ENCODE results near the gene SEC63.
"Not testable (repeated sequence)": the region's sequence is repeated elsewhere in the genome, so short reads cannot be mapped to it uniquely, and the experiment has no call there.

Gene SEC63

DNA sequence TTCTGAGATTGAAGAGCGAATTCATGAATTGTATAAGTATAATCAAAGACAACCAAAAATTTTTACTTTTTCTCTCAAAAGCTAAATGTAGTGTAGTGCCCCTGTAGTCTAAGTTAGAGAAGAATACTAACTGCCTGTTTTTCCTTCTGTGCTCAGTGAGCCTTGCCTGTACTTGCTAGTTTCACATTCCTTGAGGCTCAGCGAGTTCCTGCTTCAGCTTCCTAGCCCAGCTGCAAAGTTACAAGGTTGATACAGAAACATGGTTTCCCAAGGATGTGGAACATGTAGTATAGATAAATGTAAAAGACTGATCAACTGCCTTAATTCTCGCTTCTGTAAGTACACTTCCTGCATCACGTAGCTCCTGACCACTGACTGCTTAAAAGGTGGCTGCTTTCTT is 33.1 kb upstream of the SEC63 start:
- Histone ChIP-seq H3K9me3 (ENCODE audit: control insufficient read depth in 1 of 2, low read length in 2 of 2) (no peaks in the 10 kb centered on the region), H3K9ac (ENCODE audit: low read depth in 1 of 2, low read length in 2 of 2) (no peak overlapping the region), H3K4me3 (ENCODE audit: low read depth in 1 of 2, low read length in 2 of 2) (no peak overlapping the region), H3K36me3 (ENCODE audit: control insufficient read depth in 1 of 2, insufficient read depth in 2 of 2, low read length in 2 of 2) (no peaks in the 10 kb centered on the region), H3K27ac (ENCODE audit: low read depth, low read length) (no peak overlapping the region), H3K4me1 (ENCODE audit: control insufficient read depth in 1 of 2, insufficient read depth in 2 of 2, low read length in 2 of 2) (no peaks in the 10 kb centered on the region), H3K27me3 (ENCODE audit: control insufficient read depth in 1 of 2, insufficient read depth in 2 of 2, low read length in 2 of 2) (no peaks in the 10 kb centered on the region)

DNA sequence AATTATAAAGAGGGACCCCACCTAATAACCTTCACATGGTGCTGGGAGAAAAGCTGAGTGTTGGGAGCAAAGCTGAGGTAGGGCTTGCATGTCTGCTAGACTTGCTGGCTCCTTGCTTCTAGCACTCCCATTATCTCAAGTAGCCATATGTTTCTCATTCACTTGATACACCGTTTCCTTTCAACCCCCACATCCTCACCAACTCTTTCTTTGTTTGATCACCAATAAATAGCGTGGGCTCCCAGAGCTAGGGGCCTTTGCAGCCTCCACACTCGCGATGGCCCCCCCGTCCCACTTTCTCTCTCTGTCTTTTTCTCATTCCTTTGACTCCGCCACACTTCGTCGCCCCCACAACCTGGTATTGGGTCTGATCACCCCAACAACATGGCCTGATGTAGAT is 32.6 kb upstream of the SEC63 start:
- not testable (repeated sequence) for H3K4me3 ChIP-seq (ENCODE audit: low read depth in 1 of 2, low read length in 2 of 2); H3K4me1 ChIP-seq (ENCODE audit: control insufficient read depth in 1 of 2, insufficient read depth in 2 of 2, low read length in 2 of 2)

DNA sequence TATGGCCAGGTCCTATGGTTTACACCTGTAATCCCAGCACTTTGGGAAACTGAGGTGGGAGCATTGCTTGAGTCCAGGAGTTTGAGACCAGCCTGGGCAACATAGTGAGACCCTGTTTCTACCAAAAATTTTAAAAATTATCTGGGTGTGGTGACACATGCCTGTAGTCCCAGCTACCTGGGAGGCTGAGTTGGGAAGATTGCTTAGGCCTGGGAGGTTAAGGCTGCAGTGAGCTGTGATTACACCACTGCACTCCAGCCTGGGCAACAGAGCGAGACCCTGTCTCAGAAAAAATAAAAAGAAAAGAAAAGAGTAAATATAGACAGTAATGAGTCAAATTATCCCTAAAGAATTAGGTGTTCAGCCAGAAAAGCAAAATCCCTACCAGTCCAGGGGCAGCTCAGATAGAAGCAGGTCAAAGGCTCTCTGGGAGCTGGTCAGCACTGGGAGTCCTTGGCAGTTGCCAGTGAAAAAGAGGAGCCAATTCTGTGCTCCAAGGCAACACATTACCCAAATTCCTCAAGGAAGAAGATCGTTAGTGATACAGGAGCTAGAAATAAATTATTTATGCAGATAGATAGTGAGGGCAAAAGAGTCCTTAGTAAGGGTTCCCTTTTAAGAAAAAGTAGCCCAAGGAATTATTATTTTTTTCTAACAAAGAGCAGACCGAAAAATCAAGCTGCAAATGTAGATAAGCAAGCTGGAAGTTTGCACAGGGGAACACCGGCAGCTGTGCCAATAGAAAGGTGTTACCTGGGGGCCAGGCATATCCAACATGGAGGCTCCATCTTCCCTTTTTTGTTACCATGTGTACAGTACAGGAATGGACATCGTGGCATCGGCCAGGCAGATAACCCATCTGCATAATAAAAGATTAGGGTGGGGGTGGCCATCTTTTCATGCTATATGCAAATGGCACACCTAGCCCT is 31.4 kb upstream of the SEC63 start:
- Histone ChIP-seq H3K4me3 (ENCODE audit: low read depth in 1 of 2, low read length in 2 of 2) (no peak overlapping the region), H3K36me3 (ENCODE audit: control insufficient read depth in 1 of 2, insufficient read depth in 2 of 2, low read length in 2 of 2) (no peaks in the 10 kb centered on the region), H3K27me3 (ENCODE audit: control insufficient read depth in 1 of 2, insufficient read depth in 2 of 2, low read length in 2 of 2) (no peaks in the 10 kb centered on the region), H3K27ac (ENCODE audit: low read depth, low read length) (no peak overlapping the region), H3K4me1 (ENCODE audit: control insufficient read depth in 1 of 2, insufficient read depth in 2 of 2, low read length in 2 of 2) (no peaks in the 10 kb centered on the region), H3K9ac (ENCODE audit: low read depth in 1 of 2, low read length in 2 of 2) (no peak overlapping the region), H3K9me3 (ENCODE audit: control insufficient read depth in 1 of 2, low read length in 2 of 2) (no peaks in the 10 kb centered on the region)

More for the DNA sequence above, 32.6 kb upstream of the SEC63 start:
- H3K27ac ChIP-seq (ENCODE audit: low read depth, low read length); H3K27me3 ChIP-seq (ENCODE audit: control insufficient read depth in 1 of 2, insufficient read depth in 2 of 2, low read length in 2 of 2); H3K9ac ChIP-seq (ENCODE audit: low read depth in 1 of 2, low read length in 2 of 2); H3K9me3 ChIP-seq (ENCODE audit: control insufficient read depth in 1 of 2, low read length in 2 of 2); H3K36me3 ChIP-seq (ENCODE audit: control insufficient read depth in 1 of 2, insufficient read depth in 2 of 2, low read length in 2 of 2): not testable (repeated sequence)

DNA sequence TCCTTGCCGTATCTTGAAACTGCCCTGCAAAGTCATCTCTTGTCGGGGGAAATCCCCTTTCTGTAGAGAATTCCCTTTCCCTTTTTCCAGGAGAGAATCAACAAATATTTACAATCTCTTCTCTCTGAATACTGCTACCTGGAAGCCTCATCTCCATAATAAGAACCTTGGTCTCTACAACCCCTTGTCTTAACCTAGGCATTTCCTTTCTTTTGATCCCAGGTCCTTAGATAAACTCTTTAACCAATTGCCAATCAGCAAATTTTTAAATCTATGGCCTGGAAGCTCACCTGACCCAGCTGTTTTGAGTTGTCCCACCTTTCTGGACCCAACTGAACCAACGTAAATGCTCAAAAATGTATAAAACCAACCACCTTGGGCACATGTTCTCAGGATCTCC is 30.6 kb upstream of the SEC63 start:
- no peaks in the 10 kb centered on the region for H3K27me3 ChIP-seq (ENCODE audit: control insufficient read depth in 1 of 2, insufficient read depth in 2 of 2, low read length in 2 of 2)
- H3K4me3 ChIP-seq (ENCODE audit: low read depth in 1 of 2, low read length in 2 of 2), result no peak overlapping the region
- no peak overlapping the region for H3K27ac ChIP-seq (ENCODE audit: low read depth, low read length)
- H3K36me3 ChIP-seq (ENCODE audit: control insufficient read depth in 1 of 2, insufficient read depth in 2 of 2, low read length in 2 of 2), result no peaks in the 10 kb centered on the region
- no peaks in the 10 kb centered on the region for H3K9me3 ChIP-seq (ENCODE audit: control insufficient read depth in 1 of 2, low read length in 2 of 2)
- no peak overlapping the region for H3K9ac ChIP-seq (ENCODE audit: low read depth in 1 of 2, low read length in 2 of 2)
- no peaks in the 10 kb centered on the region for H3K4me1 ChIP-seq (ENCODE audit: control insufficient read depth in 1 of 2, insufficient read depth in 2 of 2, low read length in 2 of 2)

DNA sequence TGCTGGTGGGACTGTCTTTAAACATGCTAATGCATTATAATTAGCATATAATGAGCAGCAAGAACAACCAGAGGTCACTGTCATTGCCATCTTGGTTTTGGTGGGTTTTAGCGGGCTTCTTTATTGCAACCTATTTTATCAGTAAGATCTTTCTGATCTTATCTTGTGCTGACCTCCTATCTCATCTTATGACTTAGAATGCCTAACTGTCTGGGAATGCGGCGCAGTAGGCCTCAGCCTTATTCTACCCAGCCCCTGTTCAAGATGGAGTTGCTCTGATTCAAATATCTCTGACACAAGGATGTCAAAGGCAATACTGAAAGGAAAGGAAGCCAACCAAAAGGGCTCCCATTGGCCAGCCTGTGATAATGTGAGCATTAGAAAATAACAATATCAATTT is 29.8 kb upstream of the SEC63 start:
- no peaks in the 10 kb centered on the region for H3K9me3 ChIP-seq (ENCODE audit: control insufficient read depth in 1 of 2, low read length in 2 of 2)
- H3K9ac ChIP-seq (ENCODE audit: low read depth in 1 of 2, low read length in 2 of 2), result no peak overlapping the region
- no peaks in the 10 kb centered on the region for H3K27me3 ChIP-seq (ENCODE audit: control insufficient read depth in 1 of 2, insufficient read depth in 2 of 2, low read length in 2 of 2)
- no peaks in the 10 kb centered on the region for H3K4me1 ChIP-seq (ENCODE audit: control insufficient read depth in 1 of 2, insufficient read depth in 2 of 2, low read length in 2 of 2)
- H3K36me3 ChIP-seq (ENCODE audit: control insufficient read depth in 1 of 2, insufficient read depth in 2 of 2, low read length in 2 of 2), result no peaks in the 10 kb centered on the region
- H3K4me3 ChIP-seq (ENCODE audit: low read depth in 1 of 2, low read length in 2 of 2), result no peak overlapping the region
- H3K27ac ChIP-seq (ENCODE audit: low read depth, low read length), result no peak overlapping the region

DNA sequence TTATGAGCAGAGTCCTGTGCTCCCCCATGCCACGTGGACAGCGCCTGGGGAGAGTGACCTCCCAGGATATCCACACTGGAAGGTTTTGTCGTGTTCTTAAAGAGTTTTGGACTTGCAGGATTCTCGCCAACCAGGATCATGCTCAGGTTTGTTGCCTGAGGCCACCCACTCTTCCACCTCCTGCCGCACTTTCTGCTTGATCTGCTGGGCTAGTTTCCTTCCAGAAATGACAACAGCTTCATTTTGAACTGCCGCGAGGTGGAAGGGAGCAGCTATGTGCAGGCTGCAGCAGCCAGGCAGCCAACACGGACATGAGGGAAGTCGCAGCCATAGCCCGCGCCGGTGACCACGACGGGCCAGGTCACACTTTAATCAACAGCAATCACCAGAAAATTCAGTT is 27.7 kb upstream of the SEC63 start:
- Histone ChIP-seq H3K4me1 (ENCODE audit: control insufficient read depth in 1 of 2, insufficient read depth in 2 of 2, low read length in 2 of 2) (no peaks in the 10 kb centered on the region), H3K9ac (ENCODE audit: low read depth in 1 of 2, low read length in 2 of 2) (no peak overlapping the region), H3K27me3 (ENCODE audit: control insufficient read depth in 1 of 2, insufficient read depth in 2 of 2, low read length in 2 of 2) (no peaks in the 10 kb centered on the region), H3K4me3 (ENCODE audit: low read depth in 1 of 2, low read length in 2 of 2) (no peak overlapping the region), H3K27ac (ENCODE audit: low read depth, low read length) (no peak overlapping the region), H3K36me3 (ENCODE audit: control insufficient read depth in 1 of 2, insufficient read depth in 2 of 2, low read length in 2 of 2) (no peaks in the 10 kb centered on the region), H3K9me3 (ENCODE audit: control insufficient read depth in 1 of 2, low read length in 2 of 2) (no peaks in the 10 kb centered on the region)

DNA sequence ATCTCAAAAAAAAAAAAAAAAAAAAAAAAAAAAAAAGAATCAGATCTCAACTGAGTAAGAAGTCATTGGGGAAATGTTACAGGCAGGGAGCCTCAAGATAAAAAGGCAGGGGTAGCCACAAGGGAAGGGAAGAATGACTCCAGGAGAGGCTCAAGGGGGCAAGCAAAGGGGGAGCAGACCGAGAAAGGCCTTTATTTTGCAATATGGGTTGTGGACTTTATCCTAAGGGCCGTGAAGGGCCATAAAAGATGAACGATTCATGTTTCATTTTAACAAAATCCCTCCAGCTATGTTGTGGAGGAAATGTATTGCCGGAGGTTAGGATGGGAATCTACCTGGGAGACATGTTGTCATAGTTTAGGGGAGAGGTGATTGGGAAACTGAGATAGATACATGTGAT is 25.8 kb upstream of the SEC63 start:
- Histone ChIP-seq H3K9ac (ENCODE audit: low read depth in 1 of 2, low read length in 2 of 2) (no peak overlapping the region), H3K4me3 (ENCODE audit: low read depth in 1 of 2, low read length in 2 of 2) (no peak overlapping the region), H3K36me3 (ENCODE audit: control insufficient read depth in 1 of 2, insufficient read depth in 2 of 2, low read length in 2 of 2) (no peaks in the 10 kb centered on the region), H3K27me3 (ENCODE audit: control insufficient read depth in 1 of 2, insufficient read depth in 2 of 2, low read length in 2 of 2) (no peaks in the 10 kb centered on the region), H3K9me3 (ENCODE audit: control insufficient read depth in 1 of 2, low read length in 2 of 2) (no peaks in the 10 kb centered on the region), H3K27ac (ENCODE audit: low read depth, low read length) (no peak overlapping the region), H3K4me1 (ENCODE audit: control insufficient read depth in 1 of 2, insufficient read depth in 2 of 2, low read length in 2 of 2) (no peaks in the 10 kb centered on the region)

DNA sequence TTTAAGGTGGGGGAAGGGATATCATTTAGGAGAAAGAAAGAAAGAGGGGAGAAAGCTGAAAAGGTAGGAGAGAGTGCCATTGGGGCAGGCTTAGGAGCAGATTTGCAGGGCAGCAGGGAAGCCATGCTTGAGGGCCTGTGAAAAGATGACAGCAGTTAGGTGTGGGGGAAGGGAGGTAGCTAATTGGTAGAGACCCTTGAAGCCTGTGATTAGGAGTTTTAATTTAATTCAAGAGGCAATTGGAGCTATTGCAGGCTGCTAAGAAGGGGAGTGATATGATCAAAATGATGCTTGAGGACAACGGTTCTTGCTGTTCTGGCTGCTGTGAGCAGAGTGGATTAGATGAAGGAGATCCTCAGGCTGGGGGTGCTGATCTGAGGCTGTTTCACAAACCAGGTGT is 24.5 kb upstream of the SEC63 start:
- Histone ChIP-seq H3K4me1 (ENCODE audit: control insufficient read depth in 1 of 2, insufficient read depth in 2 of 2, low read length in 2 of 2) (no peaks in the 10 kb centered on the region), H3K27ac (ENCODE audit: low read depth, low read length) (no peak overlapping the region), H3K9ac (ENCODE audit: low read depth in 1 of 2, low read length in 2 of 2) (no peak overlapping the region), H3K9me3 (ENCODE audit: control insufficient read depth in 1 of 2, low read length in 2 of 2) (no peaks in the 10 kb centered on the region), H3K36me3 (ENCODE audit: control insufficient read depth in 1 of 2, insufficient read depth in 2 of 2, low read length in 2 of 2) (no peaks in the 10 kb centered on the region), H3K27me3 (ENCODE audit: control insufficient read depth in 1 of 2, insufficient read depth in 2 of 2, low read length in 2 of 2) (no peaks in the 10 kb centered on the region), H3K4me3 (ENCODE audit: low read depth in 1 of 2, low read length in 2 of 2) (no peak overlapping the region)

DNA sequence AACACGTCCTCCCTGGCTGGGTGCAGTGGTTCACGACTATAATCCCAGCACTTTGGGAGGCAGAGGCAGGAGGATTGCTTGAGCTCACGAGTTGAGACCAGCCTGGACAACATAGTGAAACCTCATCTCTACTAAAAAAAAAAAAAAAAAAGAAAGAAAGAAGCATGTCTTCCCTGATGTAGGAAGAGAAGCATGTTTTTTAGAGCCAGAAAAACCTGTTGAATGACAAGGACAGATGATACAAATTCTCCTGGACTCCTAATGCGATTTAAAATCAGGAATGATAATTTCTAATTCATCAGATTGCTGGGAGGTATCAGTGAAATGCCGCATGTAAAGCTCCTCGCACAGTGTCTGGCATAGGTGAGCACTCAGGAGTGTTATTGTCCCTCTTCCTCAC is 23.7 kb upstream of the SEC63 start:
- no peaks in the 10 kb centered on the region for H3K36me3 ChIP-seq (ENCODE audit: control insufficient read depth in 1 of 2, insufficient read depth in 2 of 2, low read length in 2 of 2)
- no peaks in the 10 kb centered on the region for H3K27me3 ChIP-seq (ENCODE audit: control insufficient read depth in 1 of 2, insufficient read depth in 2 of 2, low read length in 2 of 2)
- no peaks in the 10 kb centered on the region for H3K4me1 ChIP-seq (ENCODE audit: control insufficient read depth in 1 of 2, insufficient read depth in 2 of 2, low read length in 2 of 2)
- no peaks in the 10 kb centered on the region for H3K9me3 ChIP-seq (ENCODE audit: control insufficient read depth in 1 of 2, low read length in 2 of 2)
- H3K4me3 ChIP-seq (ENCODE audit: low read depth in 1 of 2, low read length in 2 of 2), result no peak overlapping the region
- H3K27ac ChIP-seq (ENCODE audit: low read depth, low read length), result no peak overlapping the region
- no peak overlapping the region for H3K9ac ChIP-seq (ENCODE audit: low read depth in 1 of 2, low read length in 2 of 2)

DNA sequence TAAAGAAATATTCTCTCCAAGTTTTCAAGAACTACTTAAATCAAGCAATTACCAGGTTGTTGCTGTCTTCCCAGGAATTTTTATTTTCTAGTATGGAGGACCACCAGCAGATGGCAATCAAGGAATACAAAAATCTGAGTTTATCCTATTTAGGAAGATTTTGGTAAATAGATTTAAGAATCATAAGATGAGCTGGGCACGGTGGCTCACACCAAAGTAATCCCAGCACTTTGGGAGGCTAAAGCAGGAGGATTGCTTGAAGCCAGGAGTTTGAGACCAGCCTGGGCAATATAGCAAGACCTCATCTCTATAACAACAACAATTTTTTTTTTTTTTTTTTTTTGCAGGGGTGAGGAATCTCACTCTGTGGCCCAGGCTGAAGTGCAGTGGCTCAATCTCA is 19.3 kb upstream of the SEC63 start:
- Histone ChIP-seq H3K36me3 (ENCODE audit: control insufficient read depth in 1 of 2, insufficient read depth in 2 of 2, low read length in 2 of 2) (no peaks in the 10 kb centered on the region), H3K9me3 (ENCODE audit: control insufficient read depth in 1 of 2, low read length in 2 of 2) (no peaks in the 10 kb centered on the region), H3K27ac (ENCODE audit: low read depth, low read length) (no peak overlapping the region), H3K4me3 (ENCODE audit: low read depth in 1 of 2, low read length in 2 of 2) (no peak overlapping the region), H3K4me1 (ENCODE audit: control insufficient read depth in 1 of 2, insufficient read depth in 2 of 2, low read length in 2 of 2) (no peaks in the 10 kb centered on the region), H3K9ac (ENCODE audit: low read depth in 1 of 2, low read length in 2 of 2) (no peak overlapping the region), H3K27me3 (ENCODE audit: control insufficient read depth in 1 of 2, insufficient read depth in 2 of 2, low read length in 2 of 2) (no peaks in the 10 kb centered on the region)

Data from duodenal mucosa (tissue), 2 donors.